Lung (tissue), 12 donors: ENCODE measurements around the gene SH2D4B. TPM values are rescaled to one million over a fixed set of nuclear protein-coding genes. Genes with fewer than 3 reads are reported as not detected.

Source experiments
- ATAC-seq: fragments of 200-7000 bp; cut with Tn5 transposase; one replicate; pipeline ENCODE4 v1.9.1; 2020; ENCODE audit warnings: moderate number of reproducible peaks; ENCODE audit not compliant: insufficient read depth, low FRiP score
- DNase-seq, 3 donors: peaks; one replicate each; pipeline ENCODE4 v3.0.0-alpha.2; 2013 to 2017
- H3K27ac ChIP-seq, 2 donors: one replicate each; pipeline ENCODE4 v1.5.1; 2013; ENCODE audit warnings: mild to moderate bottlenecking in 2 of 2, moderate library complexity in 2 of 2, control low read depth in 1 of 2, inconsistent platforms in 1 of 2, low read depth in 1 of 2, low read length in 1 of 2
- H3K27me3 ChIP-seq, 3 donors: one replicate each; pipeline ENCODE4 v1.5.1; 2013; ENCODE audit warnings: low read length in 2 of 3; ENCODE audit not compliant: control insufficient read depth in 3 of 3, insufficient read depth in 3 of 3
- H3K36me3 ChIP-seq, 4 donors: one replicate each; pipeline ENCODE4 v1.5.1; 2013; ENCODE audit warnings: low read length in 4 of 4, mild to moderate bottlenecking in 1 of 4, moderate library complexity in 1 of 4; ENCODE audit not compliant: control insufficient read depth in 4 of 4, insufficient read depth in 4 of 4
- H3K4me1 ChIP-seq, 5 donors: one replicate each; pipeline ENCODE4 v1.5.1; 2013; ENCODE audit warnings: low read length in 5 of 5, mild to moderate bottlenecking in 2 of 5, moderate library complexity in 1 of 5; ENCODE audit not compliant: control insufficient read depth in 5 of 5, insufficient read depth in 5 of 5
- H3K4me3 ChIP-seq: one replicate; pipeline ENCODE4 v1.5.1; 2013; ENCODE audit warnings: mild to moderate bottlenecking, control low read depth, moderate library complexity
- H3K9ac ChIP-seq, 2 donors: one replicate each; pipeline ENCODE4 v1.5.1; 2013; ENCODE audit warnings: low read length in 2 of 2, control low read depth in 1 of 2; ENCODE audit not compliant: insufficient read depth in 1 of 2
- H3K9me3 ChIP-seq, 4 donors: one replicate each; pipeline ENCODE4 v1.5.1; 2013; ENCODE audit warnings: low read length in 3 of 4, mild to moderate bottlenecking in 1 of 4, moderate library complexity in 1 of 4; ENCODE audit not compliant: control insufficient read depth in 4 of 4, insufficient read depth in 3 of 4
- WGBS, 2 donors: extraction: QIAGEN DNeasy Blood & Tissue Kit; methylation state at CpG; one replicate each; pipeline ENCODE4 v1.1.7; 2013; 5-methylcytosine and 5-hydroxymethylcytosine counted together
- polyA plus RNA-seq, 2 donors: library from polyadenylated mRNA; stranded (reverse); fragments of 200-250 nt; gene quantifications; one replicate each; pipeline ENCODE4 v1.2.1, GENCODE V29; 2013
- total RNA-seq, 2 donors: library from RNA; depleted of rRNA in 1 of 2; stranded (reverse); fragments of >200 nt in 1 of 2; gene quantifications; one replicate each; pipeline ENCODE4 v1.2.1, GENCODE V29; 2014 to 2021
- TF ChIP-seq, protein P1 (sequence below): IDR thresholded peaks from 2 replicates; pipeline ENCODE4 v1.5.1; 2012; ENCODE audit warnings: mild to moderate bottlenecking; ENCODE audit errors: control extremely low read depth, extremely low read depth
- donor health status: control.
- donor health status: control.
- donor health status: Bipolar disorder and iron deficiency.
- donor health status: healthy.
- donor health status: DM: yes; HTN: yes; CAD: no.

Gene SH2D4B
- total and polyA plus RNA-seq, 4 donors = 0.12 to 0.28 (median 0.21) TPM

- no peak overlapping the region for H3K9ac ChIP-seq
- DNase-seq = peak; percentile 29 to 60 (median 35)
- H3K36me3 ChIP-seq = no peaks in the 10 kb centered on the region
- H3K4me3 ChIP-seq = no peak overlapping the region
- no peak for ATAC-seq
- TF ChIP-seq, protein P1, sequence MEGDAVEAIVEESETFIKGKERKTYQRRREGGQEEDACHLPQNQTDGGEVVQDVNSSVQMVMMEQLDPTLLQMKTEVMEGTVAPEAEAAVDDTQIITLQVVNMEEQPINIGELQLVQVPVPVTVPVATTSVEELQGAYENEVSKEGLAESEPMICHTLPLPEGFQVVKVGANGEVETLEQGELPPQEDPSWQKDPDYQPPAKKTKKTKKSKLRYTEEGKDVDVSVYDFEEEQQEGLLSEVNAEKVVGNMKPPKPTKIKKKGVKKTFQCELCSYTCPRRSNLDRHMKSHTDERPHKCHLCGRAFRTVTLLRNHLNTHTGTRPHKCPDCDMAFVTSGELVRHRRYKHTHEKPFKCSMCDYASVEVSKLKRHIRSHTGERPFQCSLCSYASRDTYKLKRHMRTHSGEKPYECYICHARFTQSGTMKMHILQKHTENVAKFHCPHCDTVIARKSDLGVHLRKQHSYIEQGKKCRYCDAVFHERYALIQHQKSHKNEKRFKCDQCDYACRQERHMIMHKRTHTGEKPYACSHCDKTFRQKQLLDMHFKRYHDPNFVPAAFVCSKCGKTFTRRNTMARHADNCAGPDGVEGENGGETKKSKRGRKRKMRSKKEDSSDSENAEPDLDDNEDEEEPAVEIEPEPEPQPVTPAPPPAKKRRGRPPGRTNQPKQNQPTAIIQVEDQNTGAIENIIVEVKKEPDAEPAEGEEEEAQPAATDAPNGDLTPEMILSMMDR = peak; percentile 26
- 42 to 47% methylated on average over 8 of the region's 8 CpGs for WGBS, 2 donors
- H3K4me1 ChIP-seq = peaks cover 0 to 3% (median 0%) of the 10 kb centered on the region in 5 donors
- no peak overlapping the region for H3K27ac ChIP-seq
- H3K27me3 ChIP-seq = no peaks in the 10 kb centered on the region
- H3K9me3 ChIP-seq = no peaks in the 10 kb centered on the region
Measured at GRCh38 chr10:80599424-80599847, 61.7 kb downstream of the SH2D4B start.

DNA sequence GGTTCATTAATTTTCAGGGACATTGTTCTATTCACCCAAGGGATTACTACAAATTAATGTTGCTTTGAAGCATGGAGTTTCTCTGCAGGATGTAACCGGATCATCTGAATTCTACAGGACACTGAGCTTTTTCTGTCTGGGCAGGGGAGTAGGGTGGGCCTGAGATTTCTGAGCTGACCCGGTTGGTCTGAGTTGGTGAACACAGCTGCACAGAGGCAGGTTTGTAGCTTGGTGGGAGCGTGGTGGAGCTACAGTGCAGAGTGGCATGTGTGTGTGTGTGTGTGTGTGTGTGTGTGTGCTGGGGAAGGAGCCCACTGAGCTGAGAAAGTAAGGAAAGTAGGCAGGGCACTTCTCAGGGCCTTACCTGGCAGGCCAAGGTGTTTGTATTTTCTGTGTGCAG lies 62.6 kb downstream of the SH2D4B start:
- H3K36me3 ChIP-seq = no peaks in the 10 kb centered on the region
- no peak overlapping the region for H3K27ac ChIP-seq
- H3K4me3 ChIP-seq = no peak overlapping the region
- DNase-seq (no peak), ATAC-seq (no peak)
- WGBS, 2 donors = 87 to 95% methylated on average over 3 of the region's 3 CpGs
- TF ChIP-seq, protein P1 = no peak
- H3K27me3 ChIP-seq = no peaks in the 10 kb centered on the region
- H3K4me1 ChIP-seq = peaks cover 0 to 3% (median 0%) of the 10 kb centered on the region in 5 donors
- H3K9me3 ChIP-seq = no peaks in the 10 kb centered on the region
- H3K9ac ChIP-seq = no peak overlapping the region

GRCh38 chr10:80602881-80603280 lies 65.2 kb downstream of the SH2D4B start:
- Histone ChIP-seq H3K9me3 (no peaks in the 10 kb centered on the region), H3K36me3 (no peaks in the 10 kb centered on the region), H3K27ac (no peak overlapping the region), H3K4me1 (peaks cover 0 to 2% (median 0%) of the 10 kb centered on the region in 5 donors), H3K27me3 (no peaks in the 10 kb centered on the region), H3K9ac (no peak overlapping the region), H3K4me3 (no peak overlapping the region)
- 96 to 99% methylated on average over 4 of the region's 4 CpGs for WGBS, 2 donors
- TF ChIP-seq, protein P1 = no peak
- DNase-seq (no peak), ATAC-seq (no peak)

DNA sequence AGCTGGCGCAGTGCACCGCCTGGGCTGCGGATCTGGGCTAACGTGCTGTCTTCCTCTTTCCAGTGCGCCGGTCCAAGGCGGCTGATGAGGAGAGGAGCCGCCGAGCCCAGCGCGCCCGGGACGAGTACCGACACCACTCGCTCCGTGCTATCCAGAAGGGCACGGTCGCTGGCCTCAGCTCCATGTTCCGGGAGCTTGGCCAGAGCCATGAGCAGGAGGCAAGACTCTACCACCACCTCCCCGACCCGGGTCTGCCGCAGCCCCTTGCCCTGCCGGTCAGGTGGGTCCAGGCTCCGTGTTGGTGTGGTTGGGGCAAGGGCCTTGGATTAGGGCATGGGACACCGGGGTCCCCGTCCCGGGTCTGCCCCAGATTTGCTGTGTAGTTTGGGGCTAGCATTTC lies 65.8 kb downstream of the SH2D4B start:
- peaks cover 0 to 2% (median 0%) of the 10 kb centered on the region in 5 donors for H3K4me1 ChIP-seq
- ATAC-seq = no peak
- H3K27ac ChIP-seq = no peak overlapping the region
- no peak overlapping the region for H3K4me3 ChIP-seq
- no peak for DNase-seq
- no peaks in the 10 kb centered on the region for H3K27me3 ChIP-seq
- H3K9ac ChIP-seq = no peak overlapping the region
- WGBS, 2 donors = 90 to 96% methylated on average over 27 of the region's 27 CpGs
- no peaks in the 10 kb centered on the region for H3K9me3 ChIP-seq
- TF ChIP-seq, protein P1 = no peak
- no peaks in the 10 kb centered on the region for H3K36me3 ChIP-seq
